Smooth muscle cell of the brain vasculature (primary cell): ENCODE measurements around the gene SH3PXD2A.

Experiments used
- DNase-seq: peaks from one replicate; pipeline ENCODE4 v3.0.0-alpha.2; 2012; ENCODE audit warnings: low read depth, low spot score

Gene SH3PXD2A

DNA sequence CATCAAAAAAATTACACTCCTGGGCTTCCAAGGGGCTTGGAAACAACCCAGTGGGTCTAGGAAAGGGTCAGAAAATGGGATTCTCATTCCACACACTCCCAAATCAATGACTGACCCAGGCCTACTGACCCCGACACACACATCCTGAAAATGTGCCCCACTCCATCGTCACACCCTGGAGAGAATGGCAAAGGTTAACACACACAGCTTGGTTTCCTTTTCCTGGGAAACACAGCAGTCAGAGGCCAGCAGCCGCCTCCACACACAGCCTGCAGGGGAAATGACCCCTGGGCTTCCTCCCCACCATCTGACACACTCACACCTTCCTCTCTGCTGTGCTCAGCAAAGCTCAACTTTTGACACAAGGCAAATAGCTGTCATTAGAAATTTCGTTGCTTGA lies 42.9 kb downstream of the SH3PXD2A start:
- DNase-seq: no peak

- no peak for DNase-seq
Measured at GRCh38 chr10:103812004-103812403, 43.4 kb downstream of the SH3PXD2A start.

DNA sequence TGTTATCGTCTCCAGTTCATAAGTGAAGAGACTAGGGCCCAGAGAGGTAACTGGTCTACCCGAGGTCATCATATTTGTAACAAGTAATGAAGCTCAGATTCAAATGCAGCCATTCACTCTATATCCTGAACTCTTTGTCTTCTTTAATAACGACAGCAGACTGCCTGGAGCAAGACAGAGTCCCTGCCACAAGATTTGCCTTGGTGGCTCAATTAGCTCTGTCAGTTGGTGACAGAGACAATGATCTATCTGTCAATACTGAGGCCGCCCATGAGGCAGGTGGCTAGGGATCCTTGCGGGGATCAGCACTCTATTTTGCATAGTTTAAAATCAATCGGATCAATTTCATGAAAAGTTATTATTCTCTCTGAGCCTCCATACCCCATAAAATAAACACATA lies 43.9 kb downstream of the SH3PXD2A start:
- no peak for DNase-seq

GRCh38 chr10:103808780-103809179 lies 46.6 kb downstream of the SH3PXD2A start:
- DNase-seq: no peak

- no peak for DNase-seq
Measured at GRCh38 chr10:103807996-103808395, 47.4 kb downstream of the SH3PXD2A start.

DNA sequence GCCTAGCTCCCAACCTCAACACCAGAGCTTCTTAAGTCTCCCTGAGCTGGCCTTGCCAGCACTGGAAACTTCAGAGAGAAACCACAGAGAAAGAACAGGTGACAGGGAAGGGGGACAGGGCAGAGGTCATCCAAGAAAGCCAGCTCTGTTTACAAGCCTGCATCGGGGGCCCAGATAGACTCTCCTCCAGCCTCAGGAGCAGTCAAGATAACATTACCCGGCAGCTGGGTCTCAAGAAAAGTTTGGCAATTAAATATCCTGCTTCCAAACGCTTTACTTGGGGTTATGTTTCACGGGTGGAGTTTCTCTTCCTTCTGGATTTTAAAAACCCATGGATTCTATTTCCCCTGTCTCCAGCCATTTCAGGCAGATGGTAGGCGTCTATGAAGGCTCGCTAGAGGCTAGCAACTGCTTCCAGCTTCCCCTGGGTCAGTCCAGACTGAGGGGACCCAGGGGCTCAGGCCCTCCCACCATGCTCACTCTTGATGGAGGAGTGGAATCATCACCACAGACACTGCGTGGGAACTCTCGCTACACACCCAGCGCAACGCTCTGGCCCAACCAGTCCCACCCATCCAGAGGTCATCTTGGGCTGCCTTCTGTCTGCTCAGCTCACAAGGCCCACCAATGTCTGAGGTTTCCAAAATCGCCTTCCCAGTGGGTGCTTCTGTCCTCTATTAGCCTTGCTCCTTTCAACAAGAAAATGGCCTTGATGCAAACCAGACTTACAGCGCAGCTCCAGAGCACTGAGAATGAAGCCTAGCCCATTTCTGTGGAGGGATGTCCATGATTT lies 48.8 kb downstream of the SH3PXD2A start:
- no peak for DNase-seq

GRCh38 chr10:103805781-103806180 lies 49.6 kb downstream of the SH3PXD2A start:
- no peak for DNase-seq

DNA sequence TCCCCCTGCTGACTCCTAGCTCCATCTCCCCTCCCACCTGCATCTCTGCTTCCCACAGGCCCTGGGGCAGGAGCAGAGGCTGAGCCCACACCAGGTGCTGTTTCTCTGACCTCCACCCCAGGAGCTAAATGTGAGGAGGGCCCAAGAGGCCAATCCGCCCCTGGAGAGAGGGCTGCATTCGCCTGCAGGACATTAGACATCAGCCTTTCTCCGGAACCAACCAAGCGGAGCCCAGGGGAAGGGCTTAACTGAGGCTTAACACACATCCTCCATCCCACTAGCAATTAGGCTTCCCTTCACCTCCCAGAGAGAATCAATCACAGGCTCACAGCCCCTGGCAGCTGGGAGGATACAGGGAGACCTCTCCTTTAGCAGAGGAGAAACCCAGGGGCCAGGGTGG lies 50.5 kb downstream of the SH3PXD2A start:
- DNase-seq: no peak

DNA sequence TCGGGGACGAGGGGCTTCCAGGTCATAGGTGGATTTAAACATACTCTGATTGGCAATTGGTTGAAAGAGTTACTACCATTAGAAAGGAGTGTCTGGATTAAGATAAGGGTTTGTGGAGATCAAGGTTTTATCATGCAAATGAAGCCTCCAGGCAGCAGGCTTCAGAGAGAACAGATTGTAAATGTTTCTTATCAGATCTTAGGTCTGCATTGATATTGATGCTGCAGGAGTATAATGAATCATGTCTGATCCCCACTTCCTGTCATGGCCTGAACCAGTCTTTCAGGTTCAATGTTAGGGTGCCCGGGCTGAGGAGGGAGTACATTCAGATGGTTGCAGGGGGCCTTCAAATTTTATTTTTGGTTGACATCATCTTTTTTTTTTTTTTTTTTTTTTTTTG lies 51.4 kb downstream of the SH3PXD2A start:
- DNase-seq: no peak

DNA sequence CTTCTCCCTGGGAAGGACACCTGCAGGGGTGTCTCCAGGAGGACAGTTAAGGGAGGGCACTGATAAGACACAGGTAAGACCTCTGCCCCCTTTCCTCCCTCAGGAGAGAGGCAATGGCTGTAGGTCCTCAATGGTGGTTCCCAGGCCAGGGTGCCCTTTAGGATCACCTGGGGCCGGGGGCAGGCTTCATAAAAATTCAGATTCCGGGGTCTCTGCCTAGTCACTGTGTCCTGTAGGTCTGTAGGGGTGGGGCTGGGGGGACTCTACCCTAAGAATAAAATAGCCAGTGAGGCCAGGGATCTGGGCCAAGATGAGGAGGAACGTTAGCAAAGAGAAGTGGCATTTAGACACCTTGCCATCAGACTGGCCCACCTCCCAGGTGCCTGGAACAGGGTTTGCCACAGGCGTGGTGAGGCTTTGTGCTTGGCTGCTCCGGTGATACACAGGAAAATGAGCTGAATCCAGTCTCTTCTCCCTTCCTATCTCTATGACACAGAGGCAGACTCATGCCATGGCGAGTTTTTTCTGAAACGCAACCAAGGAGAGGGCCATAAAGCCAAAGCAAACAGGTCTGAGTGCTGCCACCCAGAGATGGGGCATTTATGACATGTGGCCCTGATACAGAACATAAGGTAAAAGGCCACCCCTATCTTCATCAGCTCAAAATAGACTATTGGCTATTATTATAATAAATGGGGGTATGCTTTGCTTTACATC lies 52.6 kb downstream of the SH3PXD2A start:
- no peak for DNase-seq

- DNase-seq: no peak
Measured at GRCh38 chr10:103802081-103802480, 53.3 kb downstream of the SH3PXD2A start.

DNA sequence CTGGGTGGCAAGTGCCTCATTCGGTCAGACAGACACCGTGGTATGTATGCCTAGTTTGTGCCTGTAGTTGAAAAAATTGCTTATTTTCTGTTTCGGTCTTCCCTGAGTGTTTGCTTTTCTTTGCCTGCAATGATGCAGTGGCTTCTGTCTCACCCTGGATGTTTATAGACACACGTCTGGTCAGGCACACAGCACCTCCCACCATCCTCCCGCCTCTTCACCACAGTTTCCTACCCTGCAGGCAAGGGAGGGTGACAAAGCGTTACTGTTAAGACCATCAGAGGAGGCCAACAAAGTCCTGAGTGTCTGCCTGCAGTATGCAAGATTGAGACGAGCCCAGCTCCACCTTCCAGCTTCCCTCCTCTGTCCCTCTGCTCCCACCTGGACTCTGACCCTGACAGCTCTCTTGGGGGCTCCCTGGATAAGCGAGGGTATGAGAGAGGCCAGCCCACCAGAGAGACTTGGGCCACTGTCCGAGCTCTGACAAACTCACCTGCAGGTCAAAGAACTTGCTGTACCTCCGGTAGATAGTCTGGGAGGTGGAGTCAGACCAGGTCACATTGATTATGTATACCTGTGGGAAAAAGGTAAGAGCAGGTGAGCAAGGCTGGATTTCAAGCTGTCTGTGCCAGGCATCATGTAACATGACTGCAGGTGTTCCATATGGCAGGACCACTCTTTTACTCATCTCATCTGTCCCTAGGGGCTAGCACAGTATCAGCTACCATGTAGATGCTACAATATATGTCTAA lies 54.4 kb downstream of the SH3PXD2A start:
- no peak for DNase-seq

DNA sequence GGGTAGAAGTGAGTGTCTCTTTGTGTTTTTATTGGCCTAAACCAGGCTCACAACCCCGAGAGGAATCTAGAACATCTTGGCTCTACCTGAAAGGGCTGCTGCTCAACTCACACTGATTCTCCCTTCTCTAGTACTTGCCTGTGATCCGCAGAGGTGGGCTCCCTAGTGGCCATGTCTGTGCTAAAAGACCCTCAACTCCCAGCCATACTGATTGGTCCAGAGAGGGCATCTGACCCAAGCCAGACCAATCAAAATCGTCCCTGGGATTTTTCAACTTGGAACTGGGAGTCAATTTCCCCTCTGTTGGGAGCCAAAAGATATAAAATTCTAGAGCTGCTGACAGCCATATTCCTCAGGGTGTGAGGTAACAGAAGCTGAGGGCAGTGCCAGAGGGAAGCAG lies 55.3 kb downstream of the SH3PXD2A start:
- DNase-seq: no peak

DNA sequence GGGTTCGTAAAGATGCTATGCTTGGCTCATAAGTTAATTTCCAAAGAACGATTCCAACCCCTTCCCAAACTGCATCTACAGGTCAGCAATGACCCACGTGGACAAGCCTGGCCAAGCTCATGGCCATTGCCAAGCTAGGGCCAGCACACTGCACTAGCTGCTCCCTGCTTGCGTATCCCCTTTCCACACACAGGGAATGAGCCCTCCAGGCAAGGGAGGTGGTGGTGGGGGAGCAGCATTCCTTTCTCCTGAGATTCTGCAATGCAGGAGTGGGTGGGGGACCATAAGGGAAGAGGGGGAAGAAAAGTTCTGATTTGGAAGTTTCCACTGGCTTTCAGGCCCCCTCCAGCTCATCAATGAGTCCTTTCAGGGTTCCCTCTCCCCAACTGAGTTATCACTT lies 56.0 kb downstream of the SH3PXD2A start:
- no peak for DNase-seq

- DNase-seq: no peak
Measured at GRCh38 chr10:103798511-103798910, 56.9 kb downstream of the SH3PXD2A start.

- DNase-seq: no peak
Measured at GRCh38 chr10:103797857-103798256, 57.5 kb downstream of the SH3PXD2A start.

- DNase-seq: no peak
Measured at GRCh38 chr10:103795634-103796270, 59.6 kb downstream of the SH3PXD2A start.

DNA sequence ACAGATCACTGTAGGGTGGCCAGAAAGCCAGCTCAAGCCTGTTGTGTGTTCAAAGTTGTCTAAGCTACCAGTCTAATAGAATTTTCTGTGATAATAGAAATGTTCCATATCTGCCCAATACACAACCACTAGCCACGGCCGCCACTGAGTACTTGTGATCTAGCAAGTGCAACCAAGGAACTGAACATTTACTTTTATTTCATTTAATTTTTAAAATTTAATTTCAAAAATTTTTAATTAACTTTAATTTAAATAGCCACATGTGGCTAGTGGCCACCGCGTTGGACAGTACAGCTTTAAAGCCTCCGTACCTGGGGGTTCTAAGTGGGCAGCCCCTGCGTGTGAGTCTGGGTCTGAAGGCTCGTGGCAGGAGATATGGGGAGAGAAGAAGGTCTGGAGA lies 60.4 kb downstream of the SH3PXD2A start:
- no peak for DNase-seq

GRCh38 chr10:103793920-103794883 lies 61.2 kb downstream of the SH3PXD2A start:
- no peak for DNase-seq

DNA sequence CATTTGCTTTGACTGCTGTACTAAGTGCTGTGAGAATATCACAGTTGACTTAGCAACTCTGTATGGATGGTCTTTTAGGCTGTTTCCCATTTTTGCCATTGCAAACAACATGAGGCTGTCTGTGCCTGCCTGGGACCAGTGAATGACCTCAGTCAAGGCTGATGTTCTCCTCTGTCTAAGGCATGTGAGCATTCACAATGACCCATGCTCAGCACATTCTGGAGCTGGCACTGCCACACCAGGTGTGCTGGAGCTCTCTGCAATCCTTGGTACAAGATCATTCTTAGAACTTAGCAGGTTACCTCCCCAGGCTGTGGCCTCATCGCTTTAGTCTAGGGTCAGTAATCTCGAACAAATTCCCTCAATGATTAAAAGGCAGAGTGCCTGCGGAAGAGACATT lies 61.9 kb downstream of the SH3PXD2A start:
- DNase-seq: no peak

GRCh38 chr10:103792547-103792946 lies 62.8 kb downstream of the SH3PXD2A start:
- DNase-seq: no peak
